Fibroblast of skin of left biceps (primary cell): ENCODE data around the gene ACVR1.
"Not testable (repeated sequence)": the region's sequence is repeated elsewhere in the genome, so short reads cannot be mapped to it uniquely, and the experiment has no call there.

Source experiments
- DNase-seq, 2 experiments: peaks; one replicate each; pipeline ENCODE4 v3.0.0-alpha.2; 2013; ENCODE audit warnings: low read depth in 2 of 2

ACVR1 gene

DNA sequence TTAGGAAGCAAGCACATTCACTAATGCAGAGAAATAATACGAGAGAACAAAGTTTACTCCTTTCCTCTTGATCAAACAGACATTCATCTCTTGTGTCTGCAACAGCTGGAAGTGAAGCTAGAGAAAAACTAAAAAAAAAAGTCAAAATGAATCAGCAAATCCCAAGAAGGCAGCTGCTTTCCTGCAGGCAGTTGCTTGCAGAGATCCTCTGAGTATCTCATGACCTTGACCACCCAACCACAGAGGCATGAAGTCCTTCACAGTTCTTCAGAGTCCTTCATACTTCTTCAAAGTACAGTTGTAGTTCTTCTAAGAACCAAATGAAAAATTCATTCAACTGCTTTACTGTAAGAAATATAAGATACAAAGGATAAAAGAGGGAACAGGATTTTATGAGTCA lies 150.3 kb downstream of the ACVR1 start:
- DNase-seq = no peak

DNA sequence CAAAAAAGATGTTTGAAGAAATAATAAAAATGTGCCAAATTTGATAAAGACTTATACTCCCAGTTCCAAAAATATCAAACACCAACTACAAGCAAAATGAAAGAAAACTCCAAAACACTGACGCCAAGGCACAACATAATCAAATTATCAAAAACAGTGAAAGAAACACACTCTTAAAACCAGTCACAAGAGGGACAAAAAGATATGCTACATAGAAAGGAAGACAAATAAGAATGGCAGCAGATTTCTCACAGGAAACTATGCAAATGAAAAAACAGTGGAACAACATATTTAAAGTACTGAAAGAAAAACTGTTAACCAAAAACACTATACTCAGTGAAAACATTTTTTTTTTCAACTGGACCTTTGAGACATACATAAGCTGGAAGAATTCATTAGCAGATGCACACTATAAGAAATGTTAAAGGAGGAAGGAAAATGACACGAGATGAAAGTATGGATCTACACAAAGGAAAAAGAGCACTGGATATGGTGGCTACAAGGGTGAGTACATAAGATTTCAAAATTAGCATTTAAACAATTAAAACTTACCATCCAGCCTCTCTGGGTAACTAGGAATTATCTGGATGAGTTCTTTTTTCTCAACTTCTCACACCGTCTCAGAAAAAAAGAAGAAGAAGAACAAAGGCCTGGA lies 153.4 kb downstream of the ACVR1 start:
- DNase-seq = no peak

DNA sequence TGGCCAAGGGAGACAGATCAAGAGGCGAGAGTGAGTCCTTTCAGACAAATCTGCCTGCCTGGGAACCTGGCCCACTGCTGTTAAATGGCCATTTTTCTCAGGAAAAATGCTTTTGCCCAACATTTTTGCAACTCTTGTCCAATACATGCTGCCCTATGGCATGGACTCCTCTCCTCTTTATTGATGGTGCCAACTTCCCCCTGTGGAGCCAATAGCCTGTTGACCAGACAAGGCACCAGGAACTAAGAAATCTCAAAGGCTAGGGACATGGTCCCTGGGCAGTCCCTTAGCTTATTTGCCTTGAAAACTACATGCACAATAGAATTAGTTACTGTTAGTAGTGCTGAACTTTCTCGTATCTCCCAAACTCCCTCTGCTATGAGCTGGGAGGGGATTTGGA lies 155.6 kb downstream of the ACVR1 start:
- no peak for DNase-seq

DNA sequence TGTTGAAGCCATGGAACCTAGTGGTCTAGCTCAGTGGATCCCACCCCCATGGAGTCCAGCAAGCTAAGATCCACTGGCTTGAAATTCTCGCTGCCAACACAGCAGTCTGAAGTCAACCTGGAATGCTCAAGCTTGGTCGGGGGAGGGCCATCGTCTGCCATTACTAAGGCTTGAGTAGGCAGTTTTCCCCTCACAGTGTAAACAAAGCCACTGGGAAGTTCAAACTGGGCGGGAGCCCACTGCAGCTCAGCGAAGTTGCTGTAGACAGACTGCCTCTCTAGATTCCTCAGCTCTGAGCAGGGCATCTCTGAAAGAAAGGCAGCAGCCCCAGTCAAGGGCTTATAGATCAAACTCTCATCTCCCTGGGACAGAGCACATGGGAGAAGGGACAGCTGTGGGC lies 171.5 kb downstream of the ACVR1 start:
- DNase-seq = not testable (repeated sequence)

DNA sequence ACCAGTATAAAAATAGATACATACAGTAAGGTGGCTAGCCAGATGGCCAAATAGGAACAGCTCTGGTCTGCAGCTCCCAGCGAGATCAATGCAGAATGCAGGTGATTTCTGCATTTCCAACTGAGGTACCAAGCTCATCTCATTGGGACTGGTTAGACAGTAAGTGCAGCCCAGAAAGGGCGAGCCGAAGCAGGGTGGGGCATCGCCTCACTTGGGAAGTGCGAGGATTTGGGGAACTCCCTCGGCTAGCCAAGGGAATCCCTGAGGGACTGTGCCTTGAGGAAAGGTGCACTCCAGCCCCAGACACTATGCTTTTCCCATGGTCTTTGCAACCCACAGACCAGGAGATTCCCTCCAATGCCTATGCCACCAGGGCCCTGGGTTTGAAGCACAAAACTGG lies 172.0 kb downstream of the ACVR1 start:
- DNase-seq = not testable (repeated sequence)

DNA sequence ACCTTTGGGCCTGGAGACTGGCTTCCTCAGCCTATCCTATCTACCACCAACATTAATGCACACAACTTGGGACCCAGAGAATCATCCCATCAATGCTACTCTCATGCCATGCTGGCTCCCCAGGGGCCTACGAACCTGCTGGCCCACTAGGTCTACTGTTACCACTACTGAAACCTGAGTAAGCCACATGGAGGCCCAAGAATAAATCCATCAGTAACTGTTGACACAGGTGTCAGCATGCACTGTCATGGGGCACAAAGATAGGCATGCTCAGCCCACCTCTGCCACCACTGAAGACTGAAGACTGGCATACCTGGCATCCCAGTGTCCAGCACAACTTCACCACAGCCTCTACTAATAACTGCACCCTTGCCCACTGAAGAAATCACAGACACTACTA lies 176.3 kb downstream of the ACVR1 start:
- DNase-seq = no peak

DNA sequence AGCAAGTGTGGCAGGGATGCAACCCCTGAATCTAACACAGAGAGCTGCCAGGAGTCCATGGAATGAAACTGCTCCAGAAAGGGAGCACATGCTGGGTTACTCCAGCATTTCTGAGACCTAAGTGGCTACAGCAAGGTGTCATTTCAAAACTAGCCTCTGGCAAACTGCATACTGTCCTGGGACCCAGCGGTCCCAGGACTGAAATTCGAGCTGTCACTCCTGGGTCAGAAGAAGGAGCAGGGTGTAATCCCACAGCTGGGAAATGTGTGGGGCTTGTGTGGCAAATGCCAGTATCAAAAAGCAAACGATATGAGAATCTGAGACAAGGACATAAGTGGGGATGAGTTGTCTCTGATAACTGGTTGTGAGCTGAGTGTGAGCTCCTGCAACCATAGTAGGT lies 177.1 kb downstream of the ACVR1 start:
- DNase-seq = no peak

DNA sequence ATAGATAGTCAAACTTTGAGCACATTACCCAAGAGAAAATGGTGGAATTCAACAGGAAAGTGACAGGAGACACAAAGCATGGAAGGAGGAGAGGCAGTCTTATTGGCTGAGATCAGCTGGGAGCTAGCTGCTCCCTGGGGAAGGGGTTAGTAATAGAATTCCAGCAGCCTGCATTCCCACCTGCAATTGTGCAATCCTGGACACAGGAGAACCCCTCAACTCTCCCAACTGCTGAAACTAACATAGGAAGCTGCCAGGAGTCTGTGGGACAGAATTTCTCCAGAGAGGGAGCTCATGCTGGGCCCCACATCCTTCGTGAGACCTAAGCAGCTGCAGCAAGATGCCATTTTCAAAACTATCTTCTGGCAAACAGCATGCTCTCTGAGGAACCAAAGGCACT lies 177.7 kb downstream of the ACVR1 start:
- peak; percentile 77 to 81 for DNase-seq

DNA sequence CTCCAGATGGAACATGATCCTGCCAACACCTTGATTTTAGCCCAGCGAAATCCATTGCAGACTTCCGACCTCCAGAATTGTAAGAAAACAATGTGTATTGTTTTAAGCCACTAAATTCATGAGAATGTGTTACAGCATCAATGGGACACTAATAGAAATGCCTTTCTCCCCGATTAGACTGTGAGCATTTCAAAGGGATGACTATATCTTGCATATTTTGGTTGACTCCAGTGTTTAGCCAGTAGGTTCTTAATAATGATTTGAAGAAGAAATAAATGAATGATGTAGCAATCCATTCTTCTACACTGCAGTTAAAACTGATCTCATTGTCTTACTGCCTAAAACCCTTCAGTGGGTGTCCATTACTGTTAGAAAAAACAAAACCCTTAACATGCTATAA lies 180.1 kb downstream of the ACVR1 start:
- DNase-seq = peak in 1 of 2 experiments; percentile 15

DNA sequence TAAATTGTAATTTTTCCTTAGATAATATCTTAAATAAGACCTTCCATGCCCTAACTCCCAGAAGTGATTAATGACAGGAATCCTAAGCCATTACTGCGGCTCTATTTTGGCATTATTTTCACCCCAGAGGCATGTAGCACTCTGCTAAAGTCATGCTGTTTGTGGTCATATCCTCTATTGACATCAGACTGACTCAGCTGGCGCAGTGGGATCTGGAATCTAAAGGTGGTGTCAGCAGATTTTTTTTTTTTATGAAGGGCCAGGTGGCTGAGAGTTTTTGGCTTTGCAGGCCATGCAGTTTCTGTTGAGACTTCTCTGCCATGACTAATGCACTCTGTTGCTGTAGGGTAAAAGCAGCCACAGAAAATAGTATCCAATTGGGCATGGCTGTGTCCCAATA lies 183.4 kb downstream of the ACVR1 start:
- peak; percentile 80 to 83 for DNase-seq

DNA sequence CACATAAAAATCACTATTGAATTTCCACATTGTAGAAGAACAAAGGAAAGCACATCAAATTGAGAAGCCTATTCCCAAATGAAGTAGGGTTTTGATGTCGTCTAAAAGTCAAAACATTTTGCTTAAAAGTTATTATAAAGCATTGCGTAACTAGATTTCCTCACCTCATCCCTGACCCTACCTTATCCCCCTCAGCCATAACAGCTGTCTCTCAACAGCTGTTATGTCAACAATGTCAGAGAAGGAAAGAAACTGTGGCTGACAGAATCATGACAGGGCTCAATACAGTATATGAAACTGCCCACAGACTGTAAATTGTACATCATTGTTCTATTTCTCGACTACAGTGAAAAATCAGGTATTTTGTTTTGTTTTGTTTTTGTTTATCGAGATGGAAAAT lies 184.4 kb downstream of the ACVR1 start:
- no peak for DNase-seq

DNA sequence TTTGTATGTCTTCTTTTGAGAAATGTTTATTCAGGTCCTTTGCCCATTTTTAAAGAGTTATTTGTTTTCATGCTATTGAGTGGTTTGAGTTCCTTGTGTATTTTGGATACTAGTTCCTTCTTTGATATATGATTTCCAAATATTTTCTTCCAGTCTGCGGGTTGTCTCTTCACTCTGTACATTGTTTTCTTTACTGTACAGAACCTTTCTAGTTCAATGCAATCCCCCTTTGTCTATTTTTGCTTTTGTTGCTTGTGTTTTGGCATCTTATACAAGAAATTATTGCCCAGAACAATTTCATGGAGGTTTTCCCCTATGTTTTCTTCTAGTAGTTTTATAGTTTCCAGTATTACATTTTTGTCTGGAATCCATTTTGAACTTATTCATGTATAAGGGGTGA lies 185.0 kb downstream of the ACVR1 start:
- DNase-seq = no peak
